HFF-Myc (cell line): Measurements from ENCODE around the gene ABR.

ENCODE experiments used
- DNase-seq: peaks from one replicate; pipeline ENCODE4 v3.0.0-alpha.2; 2011; ENCODE audit warnings: low read depth; ENCODE audit errors: extremely low read depth
- H3K4me3 ChIP-seq: replicated peaks from 2 replicates; pipeline ENCODE4 v1.5.1; 2011; ENCODE audit warnings: low read depth, mild to moderate bottlenecking, control low read depth, low read length
- CTCF ChIP-seq: IDR thresholded peaks from 2 replicates; pipeline ENCODE4 v1.5.1; 2012; ENCODE audit warnings: mild to moderate bottlenecking, low read depth, low read length, control low read depth; ENCODE audit errors: missing control alignments

Gene ABR

GRCh38 chr17:1011138-1011537, 168.6 kb downstream of the ABR start:
- no peak for TF ChIP-seq CTCF
- H3K4me3 ChIP-seq, result no peak overlapping the region
- no peak for DNase-seq

DNA sequence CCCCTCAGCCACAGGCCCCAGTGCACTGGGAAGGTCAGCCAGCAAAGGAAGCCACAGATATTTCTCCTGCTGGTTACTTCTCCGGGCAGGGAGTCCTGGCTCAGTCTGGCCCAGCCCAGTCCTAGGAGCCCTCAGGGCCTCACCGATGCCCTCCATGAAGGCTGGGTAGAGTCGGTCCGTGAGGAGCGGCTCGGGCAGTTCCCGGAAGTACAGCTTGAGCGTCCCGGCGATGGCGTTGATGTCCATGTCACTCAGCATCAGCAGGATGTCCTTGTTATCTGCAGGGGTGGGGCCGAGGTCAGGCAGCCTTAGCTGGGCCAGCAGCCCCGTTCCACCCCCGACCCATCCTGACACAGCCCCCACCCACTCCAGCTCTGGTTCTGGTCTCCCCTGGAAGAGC, 169.2 kb downstream of the ABR start:
- no peak overlapping the region for H3K4me3 ChIP-seq
- DNase-seq, result no peak
- no peak for TF ChIP-seq CTCF

DNA sequence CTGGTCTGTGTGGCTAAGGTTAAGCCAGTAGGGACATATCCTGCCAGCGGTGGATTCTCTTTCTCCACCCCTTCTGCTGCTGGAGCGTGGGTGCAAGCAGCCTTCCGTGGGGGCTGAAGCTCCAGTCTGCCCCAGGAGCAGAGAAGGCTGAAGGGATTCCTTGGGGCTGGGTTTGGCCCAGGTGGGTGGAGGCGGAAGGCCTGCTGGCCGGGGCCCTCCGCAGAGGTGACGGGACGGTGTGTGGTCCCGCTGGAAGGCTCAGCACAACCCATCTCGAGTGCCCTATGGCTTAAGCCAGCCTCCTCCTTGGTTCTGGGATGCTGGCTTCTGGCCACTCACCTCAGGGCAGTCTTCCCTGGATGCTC, 169.7 kb downstream of the ABR start:
- no peak for TF ChIP-seq CTCF

GRCh38 chr17:1009229-1010085, 170.3 kb downstream of the ABR start:
- no peak for DNase-seq
- H3K4me3 ChIP-seq, result no peak overlapping the region
- no peak for TF ChIP-seq CTCF

More for the DNA sequence above, 169.7 kb downstream of the ABR start:
- H3K4me3 ChIP-seq, result no peak overlapping the region
- DNase-seq, result no peak

DNA sequence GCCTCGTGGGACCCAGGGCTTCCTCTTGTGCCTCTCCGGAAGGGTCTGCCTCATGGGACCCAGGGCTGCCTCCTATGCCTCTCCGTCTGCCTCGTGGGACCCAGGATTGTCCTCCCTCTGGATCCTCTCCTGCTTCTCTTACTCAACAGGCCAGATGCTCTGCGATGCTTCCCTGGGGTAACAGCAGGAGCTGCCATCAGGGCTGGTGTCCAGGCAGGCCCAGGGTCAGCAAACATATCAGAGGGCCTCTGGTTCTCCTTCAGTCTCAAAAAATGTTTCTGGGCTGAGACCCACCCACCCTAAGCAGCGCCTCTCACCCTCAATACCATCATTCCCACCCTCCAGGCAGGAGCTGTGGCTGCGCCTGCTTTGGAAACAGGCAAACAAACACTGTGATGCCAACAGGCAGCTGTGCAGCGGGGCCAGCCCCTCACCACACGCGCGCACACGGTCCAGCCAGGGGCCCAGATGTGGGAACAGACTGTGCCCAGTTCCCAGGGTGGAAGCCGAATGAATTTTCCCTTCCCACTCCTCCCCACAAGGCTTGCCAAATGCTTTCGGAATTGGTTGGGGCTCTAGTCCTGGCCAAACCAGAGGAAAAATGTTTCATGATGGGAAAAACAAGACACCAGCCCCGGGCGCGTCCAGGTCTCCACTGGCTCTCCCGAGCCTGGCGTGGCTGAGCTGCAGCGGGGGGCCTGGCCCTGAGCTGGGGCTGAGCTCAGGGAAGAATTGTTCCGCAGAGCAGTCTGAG, 171.6 kb downstream of the ABR start:
- no peak for DNase-seq
- H3K4me3 ChIP-seq, result no peak overlapping the region
- no peak for TF ChIP-seq CTCF

GRCh38 chr17:1007310-1008007, 172.3 kb downstream of the ABR start:
- DNase-seq, result no peak
- no peak overlapping the region for H3K4me3 ChIP-seq
- TF ChIP-seq CTCF, result no peak
